ENCODE measurements around the gene SPEN.
A peak's percentile ranks its signal among the peaks of the same experiment; 100 is the strongest.

The SPEN gene

GRCh38 chr1:15953294-15953771 is 105.8 kb downstream of the SPEN start:
- 93% methylated on average over 11 of the region's 11 CpGs for WGBS
- Histone ChIP-seq H3K9ac (ENCODE audit: low read depth, low read length) (no peak overlapping the region), H3K4me1 (ENCODE audit: insufficient read depth, low read length) (peaks cover 56% of the 10 kb centered on the region), H3K36me3 (ENCODE audit: insufficient read depth, low read length) (no peaks in the 10 kb centered on the region), H3K9me3 (ENCODE audit: insufficient read depth, low read depth, low read length) (no peaks in the 10 kb centered on the region), H3K27ac (ENCODE audit: low read depth, low read length) (0 out of 2 replicates have a peak overlapping the region, but pooled peaks have one; percentile 23), H3K27me3 (ENCODE audit: insufficient read depth, low read length) (no peaks in the 10 kb centered on the region), H3K4me3 (ENCODE audit: low read length) (no peak overlapping the region)

- 0 out of 2 replicates have a peak overlapping the region, but pooled peaks have one; percentile 23 for H3K27ac ChIP-seq (ENCODE audit: low read depth, low read length)
- no peak overlapping the region for H3K4me3 ChIP-seq (ENCODE audit: low read length)
- H3K36me3 ChIP-seq (ENCODE audit: insufficient read depth, low read length) = no peaks in the 10 kb centered on the region
- no peaks in the 10 kb centered on the region for H3K27me3 ChIP-seq (ENCODE audit: insufficient read depth, low read length)
- whole genome bisulfite sequencing = 93% methylated on average over 1 of the region's 1 CpG
- H3K9ac ChIP-seq (ENCODE audit: low read depth, low read length) = no peak overlapping the region
- no peaks in the 10 kb centered on the region for H3K9me3 ChIP-seq (ENCODE audit: insufficient read depth, low read depth, low read length)
- peaks cover 56% of the 10 kb centered on the region for H3K4me1 ChIP-seq (ENCODE audit: insufficient read depth, low read length)
Measured at GRCh38 chr1:15953791-15954241, 106.3 kb downstream of the SPEN start.

- Histone ChIP-seq H3K9ac (ENCODE audit: low read depth, low read length) (no peak overlapping the region), H3K36me3 (ENCODE audit: insufficient read depth, low read length) (no peaks in the 10 kb centered on the region), H3K27me3 (ENCODE audit: insufficient read depth, low read length) (no peaks in the 10 kb centered on the region), H3K9me3 (ENCODE audit: insufficient read depth, low read depth, low read length) (no peaks in the 10 kb centered on the region), H3K4me1 (ENCODE audit: insufficient read depth, low read length) (peaks cover 51% of the 10 kb centered on the region), H3K27ac (ENCODE audit: low read depth, low read length) (no peak overlapping the region), H3K4me3 (ENCODE audit: low read length) (no peak overlapping the region)
- WGBS = 84% methylated on average over 3 of the region's 3 CpGs
Measured at GRCh38 chr1:15954316-15954715, 106.8 kb downstream of the SPEN start.

GRCh38 chr1:15955552-15955951 is 108.0 kb downstream of the SPEN start:
- Histone ChIP-seq H3K4me1 (ENCODE audit: insufficient read depth, low read length) (peaks cover 38% of the 10 kb centered on the region), H3K9me3 (ENCODE audit: insufficient read depth, low read depth, low read length) (no peaks in the 10 kb centered on the region), H3K27me3 (ENCODE audit: insufficient read depth, low read length) (peaks cover 4% of the 10 kb centered on the region; the same call in 1 of the 2 replicates), H3K4me3 (ENCODE audit: low read length) (no peak overlapping the region), H3K27ac (ENCODE audit: low read depth, low read length) (no peak overlapping the region), H3K36me3 (ENCODE audit: insufficient read depth, low read length) (no peaks in the 10 kb centered on the region), H3K9ac (ENCODE audit: low read depth, low read length) (no peak overlapping the region)
- WGBS = 94% methylated on average over 2 of the region's 2 CpGs

- Histone ChIP-seq H3K27me3 (ENCODE audit: insufficient read depth, low read length) (peaks cover 10% of the 10 kb centered on the region; the same call in 1 of the 2 replicates), H3K36me3 (ENCODE audit: insufficient read depth, low read length) (no peaks in the 10 kb centered on the region), H3K4me3 (ENCODE audit: low read length) (no peak overlapping the region), H3K27ac (ENCODE audit: low read depth, low read length) (no peak overlapping the region), H3K4me1 (ENCODE audit: insufficient read depth, low read length) (peaks cover 35% of the 10 kb centered on the region), H3K9me3 (ENCODE audit: insufficient read depth, low read depth, low read length) (no peaks in the 10 kb centered on the region), H3K9ac (ENCODE audit: low read depth, low read length) (no peak overlapping the region)
Measured at GRCh38 chr1:15956150-15956549, 108.6 kb downstream of the SPEN start.

- peaks cover 32% of the 10 kb centered on the region for H3K4me1 ChIP-seq (ENCODE audit: insufficient read depth, low read length)
- H3K27ac ChIP-seq (ENCODE audit: low read depth, low read length) = no peak overlapping the region
- H3K36me3 ChIP-seq (ENCODE audit: insufficient read depth, low read length) = no peaks in the 10 kb centered on the region
- no peak overlapping the region for H3K4me3 ChIP-seq (ENCODE audit: low read length)
- no peaks in the 10 kb centered on the region for H3K9me3 ChIP-seq (ENCODE audit: insufficient read depth, low read depth, low read length)
- 70% methylated on average over 15 of the region's 15 CpGs for WGBS
- no peak overlapping the region for H3K9ac ChIP-seq (ENCODE audit: low read depth, low read length)
- peaks cover 11% of the 10 kb centered on the region; the same call in 1 of the 2 replicates for H3K27me3 ChIP-seq (ENCODE audit: insufficient read depth, low read length)
Measured at GRCh38 chr1:15957221-15958095, 110.0 kb downstream of the SPEN start.

GRCh38 chr1:15958111-15958510 is 110.6 kb downstream of the SPEN start:
- H3K4me1 ChIP-seq (ENCODE audit: insufficient read depth, low read length) = peaks cover 29% of the 10 kb centered on the region
- no peaks in the 10 kb centered on the region for H3K9me3 ChIP-seq (ENCODE audit: insufficient read depth, low read depth, low read length)
- WGBS = 59% methylated on average over 5 of the region's 5 CpGs
- H3K27ac ChIP-seq (ENCODE audit: low read depth, low read length) = no peak overlapping the region
- H3K9ac ChIP-seq (ENCODE audit: low read depth, low read length) = no peak overlapping the region
- H3K36me3 ChIP-seq (ENCODE audit: insufficient read depth, low read length) = no peaks in the 10 kb centered on the region
- no peak overlapping the region for H3K4me3 ChIP-seq (ENCODE audit: low read length)
- peaks cover 11% of the 10 kb centered on the region; the same call in 1 of the 2 replicates for H3K27me3 ChIP-seq (ENCODE audit: insufficient read depth, low read length)

GRCh38 chr1:15958793-15959192 is 111.3 kb downstream of the SPEN start:
- H3K36me3 ChIP-seq (ENCODE audit: insufficient read depth, low read length) = no peaks in the 10 kb centered on the region
- peaks cover 11% of the 10 kb centered on the region; the same call in 1 of the 2 replicates for H3K27me3 ChIP-seq (ENCODE audit: insufficient read depth, low read length)
- no peak overlapping the region for H3K27ac ChIP-seq (ENCODE audit: low read depth, low read length)
- H3K4me1 ChIP-seq (ENCODE audit: insufficient read depth, low read length) = peaks cover 23% of the 10 kb centered on the region
- no peak overlapping the region for H3K9ac ChIP-seq (ENCODE audit: low read depth, low read length)
- no peak overlapping the region for H3K4me3 ChIP-seq (ENCODE audit: low read length)
- no peaks in the 10 kb centered on the region for H3K9me3 ChIP-seq (ENCODE audit: insufficient read depth, low read depth, low read length)

GRCh38 chr1:15959424-15959823 is 111.9 kb downstream of the SPEN start:
- H3K4me1 ChIP-seq (ENCODE audit: insufficient read depth, low read length) = peaks cover 17% of the 10 kb centered on the region; the same call in 1 of the 2 replicates
- H3K9me3 ChIP-seq (ENCODE audit: insufficient read depth, low read depth, low read length) = no peaks in the 10 kb centered on the region
- H3K27me3 ChIP-seq (ENCODE audit: insufficient read depth, low read length) = peaks cover 11% of the 10 kb centered on the region; the same call in 1 of the 2 replicates
- H3K9ac ChIP-seq (ENCODE audit: low read depth, low read length) = no peak overlapping the region
- no peak overlapping the region for H3K4me3 ChIP-seq (ENCODE audit: low read length)
- no peak overlapping the region for H3K27ac ChIP-seq (ENCODE audit: low read depth, low read length)
- H3K36me3 ChIP-seq (ENCODE audit: insufficient read depth, low read length) = no peaks in the 10 kb centered on the region

GRCh38 chr1:15959827-15960446 is 112.4 kb downstream of the SPEN start:
- Histone ChIP-seq H3K4me3 (ENCODE audit: low read length) (no peak overlapping the region), H3K9me3 (ENCODE audit: insufficient read depth, low read depth, low read length) (no peaks in the 10 kb centered on the region), H3K27ac (ENCODE audit: low read depth, low read length) (no peak overlapping the region), H3K4me1 (ENCODE audit: insufficient read depth, low read length) (peaks cover 17% of the 10 kb centered on the region; the same call in 1 of the 2 replicates), H3K9ac (ENCODE audit: low read depth, low read length) (no peak overlapping the region), H3K36me3 (ENCODE audit: insufficient read depth, low read length) (no peaks in the 10 kb centered on the region), H3K27me3 (ENCODE audit: insufficient read depth, low read length) (peaks cover 11% of the 10 kb centered on the region; the same call in 1 of the 2 replicates)
- 90% methylated on average over 8 of the region's 8 CpGs for WGBS

- H3K36me3 ChIP-seq (ENCODE audit: insufficient read depth, low read length) = no peaks in the 10 kb centered on the region
- H3K27ac ChIP-seq (ENCODE audit: low read depth, low read length) = no peak overlapping the region
- H3K27me3 ChIP-seq (ENCODE audit: insufficient read depth, low read length) = peaks cover 11% of the 10 kb centered on the region; the same call in 1 of the 2 replicates
- WGBS = 87% methylated on average over 5 of the region's 5 CpGs
- no peak overlapping the region for H3K4me3 ChIP-seq (ENCODE audit: low read length)
- no peak overlapping the region for H3K9ac ChIP-seq (ENCODE audit: low read depth, low read length)
- H3K9me3 ChIP-seq (ENCODE audit: insufficient read depth, low read depth, low read length) = no peaks in the 10 kb centered on the region
- H3K4me1 ChIP-seq (ENCODE audit: insufficient read depth, low read length) = peaks cover 17% of the 10 kb centered on the region; the same call in 1 of the 2 replicates
Measured at GRCh38 chr1:15960808-15961207, 113.3 kb downstream of the SPEN start.

Measured in HUES64 (cell line).